Endothelial cell (in vitro differentiated cells): ENCODE data around the gene FAIM. TPM values are rescaled to one million over a fixed set of nuclear protein-coding genes. Genes with fewer than 3 reads are reported as not detected.

Source experiments
- DNase-seq: peaks from one replicate; pipeline ENCODE4 v3.0.0; 2021; ENCODE audit warnings: low spot score
- H3K27ac Mint-ChIP-seq: one replicate; pipeline ENCODE4 v1.8.0; 2021; ENCODE audit warnings: mixed read lengths, inconsistent platforms; ENCODE audit not compliant: unreplicated experiment
- H3K27me3 Mint-ChIP-seq: one replicate; pipeline ENCODE4 v1.8.0; 2021; ENCODE audit warnings: mild to moderate bottlenecking, moderate library complexity, mixed read lengths, inconsistent platforms; ENCODE audit not compliant: unreplicated experiment
- H3K36me3 Mint-ChIP-seq: one replicate; pipeline ENCODE4 v1.8.0; 2021; ENCODE audit warnings: mild to moderate bottlenecking, low read depth, mixed read lengths, inconsistent platforms; ENCODE audit not compliant: unreplicated experiment
- H3K4me1 Mint-ChIP-seq: one replicate; pipeline ENCODE4 v1.8.0; 2021; ENCODE audit warnings: mild to moderate bottlenecking, mixed read lengths, inconsistent platforms; ENCODE audit not compliant: unreplicated experiment
- H3K4me3 Mint-ChIP-seq: one replicate; pipeline ENCODE4 v1.8.0; 2021; ENCODE audit warnings: mild to moderate bottlenecking, mixed read lengths, inconsistent platforms; ENCODE audit not compliant: unreplicated experiment
- H3K9me3 Mint-ChIP-seq: one replicate; pipeline ENCODE4 v1.8.0; 2021; ENCODE audit warnings: mixed read lengths, inconsistent platforms; ENCODE audit not compliant: unreplicated experiment
- total RNA-seq: library from RNA; stranded (reverse); fragmentation: NEBNext Ultra II Directional; extraction: Animal tissue kit (Norgen Biotek cat#: 25700); gene quantifications from one replicate; pipeline ENCODE4 v1.2.1, GENCODE V29; 2021; ENCODE audit not compliant: unreplicated experiment
- TF ChIP-seq, protein P1 (sequence below): fragments of 200-600 bp; sonication (generic); IDR thresholded peaks from one replicate; pipeline ENCODE4 v1.5.0; 2021; ENCODE audit warnings: antibody characterized with exemption; ENCODE audit not compliant: unreplicated experiment

Gene FAIM
- total RNA-seq, 1 donor from 2014 or later, result 5.5 TPM

DNA sequence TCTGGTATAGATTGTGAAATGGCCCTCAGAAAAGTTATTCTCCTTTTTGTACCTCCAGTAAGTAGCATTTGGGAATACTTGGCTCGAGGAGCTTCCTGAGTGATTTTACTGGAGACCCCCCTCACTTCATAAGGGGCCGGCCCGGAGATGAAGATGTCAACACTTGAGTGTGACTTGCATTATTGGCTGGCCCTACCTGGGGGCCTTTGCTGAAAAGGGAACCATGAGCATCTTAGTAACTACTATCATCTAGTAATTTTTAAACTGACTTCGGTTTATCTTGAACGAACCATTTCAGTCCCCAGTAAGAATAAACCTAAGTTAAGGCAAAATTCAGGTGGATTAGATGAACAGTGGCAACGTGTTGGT, 1.3 kb downstream of the FAIM start:
- peak overlapping the region; percentile 98 for H3K4me3 Mint-ChIP-seq
- no peak overlapping the region for H3K27ac Mint-ChIP-seq
- peaks cover 8% of the 10 kb centered on the region for H3K36me3 Mint-ChIP-seq
- peaks cover 8% of the 10 kb centered on the region for H3K27me3 Mint-ChIP-seq
- peaks cover 8% of the 10 kb centered on the region for H3K4me1 Mint-ChIP-seq
- TF ChIP-seq, protein P1, sequence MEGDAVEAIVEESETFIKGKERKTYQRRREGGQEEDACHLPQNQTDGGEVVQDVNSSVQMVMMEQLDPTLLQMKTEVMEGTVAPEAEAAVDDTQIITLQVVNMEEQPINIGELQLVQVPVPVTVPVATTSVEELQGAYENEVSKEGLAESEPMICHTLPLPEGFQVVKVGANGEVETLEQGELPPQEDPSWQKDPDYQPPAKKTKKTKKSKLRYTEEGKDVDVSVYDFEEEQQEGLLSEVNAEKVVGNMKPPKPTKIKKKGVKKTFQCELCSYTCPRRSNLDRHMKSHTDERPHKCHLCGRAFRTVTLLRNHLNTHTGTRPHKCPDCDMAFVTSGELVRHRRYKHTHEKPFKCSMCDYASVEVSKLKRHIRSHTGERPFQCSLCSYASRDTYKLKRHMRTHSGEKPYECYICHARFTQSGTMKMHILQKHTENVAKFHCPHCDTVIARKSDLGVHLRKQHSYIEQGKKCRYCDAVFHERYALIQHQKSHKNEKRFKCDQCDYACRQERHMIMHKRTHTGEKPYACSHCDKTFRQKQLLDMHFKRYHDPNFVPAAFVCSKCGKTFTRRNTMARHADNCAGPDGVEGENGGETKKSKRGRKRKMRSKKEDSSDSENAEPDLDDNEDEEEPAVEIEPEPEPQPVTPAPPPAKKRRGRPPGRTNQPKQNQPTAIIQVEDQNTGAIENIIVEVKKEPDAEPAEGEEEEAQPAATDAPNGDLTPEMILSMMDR, result no peak
- peaks cover 3% of the 10 kb centered on the region for H3K9me3 Mint-ChIP-seq
- no peak for DNase-seq

DNA sequence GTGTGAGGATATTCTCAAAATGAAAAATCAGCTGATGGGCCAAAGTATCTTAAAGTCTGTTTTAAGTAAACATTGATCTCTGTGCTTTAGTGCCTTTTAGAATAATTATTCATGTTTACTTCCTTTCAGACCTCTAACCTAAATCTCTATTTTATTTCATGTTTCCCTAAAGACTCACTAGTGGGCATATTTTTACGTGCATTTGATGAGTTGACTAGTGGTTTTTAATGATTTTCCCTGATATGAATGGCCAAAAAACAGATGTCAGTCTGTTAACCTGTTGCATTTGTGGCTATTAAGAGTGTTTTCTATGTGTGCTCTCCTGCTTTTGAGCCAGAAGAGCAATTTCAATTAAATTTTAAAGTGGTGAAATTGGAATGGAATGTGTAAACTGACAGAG, 6.9 kb downstream of the FAIM start:
- Mint-ChIP-seq H3K36me3 (no peaks in the 10 kb centered on the region), H3K27ac (no peak overlapping the region), H3K9me3 (no peaks in the 10 kb centered on the region), H3K4me3 (no peak overlapping the region), H3K4me1 (no peaks in the 10 kb centered on the region), H3K27me3 (no peaks in the 10 kb centered on the region)
- no peak for DNase-seq
- TF ChIP-seq, protein P1, result no peak

DNA sequence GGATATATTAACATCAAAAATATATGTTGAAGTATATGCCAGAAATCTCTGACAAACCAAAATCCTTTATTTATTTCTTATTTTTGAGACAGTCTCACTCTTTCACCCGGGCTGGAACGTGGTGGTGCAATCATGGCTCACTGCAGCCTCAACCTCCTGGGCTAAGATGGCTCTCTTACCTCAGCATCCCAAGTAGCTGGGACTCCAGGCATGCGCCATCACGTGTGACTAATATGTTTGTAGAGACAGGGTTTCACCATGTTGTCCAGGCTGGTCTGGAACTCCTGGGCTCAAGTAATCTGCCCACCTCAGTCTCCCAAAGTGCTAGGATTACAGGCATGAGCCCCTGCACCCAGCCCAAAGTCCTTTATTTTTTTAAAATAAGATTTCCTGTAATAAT, 11.9 kb downstream of the FAIM start:
- Mint-ChIP-seq H3K36me3 (no peaks in the 10 kb centered on the region), H3K9me3 (no peaks in the 10 kb centered on the region), H3K4me1 (no peaks in the 10 kb centered on the region), H3K4me3 (no peak overlapping the region), H3K27me3 (no peaks in the 10 kb centered on the region), H3K27ac (no peak overlapping the region)
- no peak for DNase-seq
- TF ChIP-seq, protein P1, result no peak

DNA sequence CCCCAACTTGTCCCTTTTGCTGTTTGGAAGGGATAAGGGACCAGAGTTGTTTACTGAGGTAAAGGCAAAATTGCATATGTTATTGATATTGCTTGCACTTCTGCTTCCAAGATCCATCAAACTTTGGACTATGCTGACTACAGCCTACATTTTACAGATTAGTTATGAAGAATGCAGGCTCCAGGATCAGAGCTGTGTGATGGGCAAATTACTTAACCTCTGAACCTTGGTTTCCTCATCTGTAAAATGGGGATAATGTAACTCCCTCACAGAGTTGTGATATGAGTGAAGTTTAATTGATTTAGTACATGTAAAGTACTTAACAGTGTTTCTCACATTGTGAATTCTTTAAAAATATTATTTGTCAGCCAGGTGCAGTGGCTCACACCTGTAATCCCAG, 15.9 kb downstream of the FAIM start:
- Mint-ChIP-seq H3K9me3 (no peaks in the 10 kb centered on the region), H3K27me3 (no peaks in the 10 kb centered on the region), H3K4me1 (no peaks in the 10 kb centered on the region), H3K36me3 (no peaks in the 10 kb centered on the region), H3K27ac (no peak overlapping the region), H3K4me3 (no peak overlapping the region)
- no peak for DNase-seq
- TF ChIP-seq, protein P1, result no peak

DNA sequence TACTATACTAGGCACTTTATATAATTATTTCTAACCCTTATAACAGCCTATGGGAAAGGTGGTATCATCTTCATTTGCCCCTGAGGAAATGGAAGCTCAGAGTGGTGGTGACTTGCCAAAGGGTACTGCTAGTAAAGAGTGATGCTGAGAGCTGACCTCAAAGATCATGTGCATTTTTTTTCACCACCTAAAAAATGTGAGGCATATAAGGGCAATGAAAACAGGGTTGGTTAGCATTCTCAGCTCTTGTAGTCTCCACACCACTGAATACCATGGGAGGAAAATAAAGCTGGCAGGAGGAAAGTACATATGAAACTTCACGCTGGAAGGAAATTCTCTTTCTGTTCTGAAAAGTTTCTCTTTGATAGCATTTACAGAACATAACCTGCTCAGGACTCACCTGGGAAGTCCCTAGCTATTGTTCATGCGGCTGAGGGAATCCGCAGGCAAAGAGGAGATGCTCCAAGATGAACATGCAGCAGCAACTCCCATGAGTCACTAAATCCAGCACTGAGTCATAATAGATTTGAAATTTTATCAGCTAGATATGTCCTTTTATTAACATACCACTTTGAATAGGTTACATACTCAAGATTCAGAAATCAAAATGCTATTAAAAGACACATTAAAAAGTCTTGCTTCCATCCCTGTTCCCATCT, 17.3 kb downstream of the FAIM start:
- Mint-ChIP-seq H3K27ac (no peak overlapping the region), H3K4me3 (no peak overlapping the region), H3K27me3 (no peaks in the 10 kb centered on the region), H3K4me1 (no peaks in the 10 kb centered on the region), H3K9me3 (no peaks in the 10 kb centered on the region), H3K36me3 (no peaks in the 10 kb centered on the region)
- no peak for DNase-seq
- TF ChIP-seq, protein P1, result no peak
